Osteoblast (primary cell): ENCODE measurements around the gene DHFR2. TPM values are rescaled to one million over a fixed set of nuclear protein-coding genes. Genes with fewer than 3 reads are reported as not detected.

Experiments used
- DNase-seq: peaks from one replicate; pipeline ENCODE4 v3.0.0; 2011; ENCODE audit warnings: low spot score, mixed read lengths; ENCODE audit not compliant: insufficient read length; ENCODE audit errors: missing footprints
- H2AFZ ChIP-seq: 2 replicates; pipeline ENCODE4 v1.6.0; 2011; ENCODE audit warnings: mild to moderate bottlenecking, low read length
- H3K27ac ChIP-seq: 2 replicates; pipeline ENCODE4 v1.5.1; 2011; ENCODE audit warnings: mild to moderate bottlenecking, low read depth, low read length, moderate library complexity
- H3K27me3 ChIP-seq: 2 replicates; pipeline ENCODE4 v1.6.0; 2012; ENCODE audit warnings: mild to moderate bottlenecking, control low read depth, inconsistent platforms, low read length, moderate library complexity; ENCODE audit not compliant: insufficient read depth
- H3K36me3 ChIP-seq: 2 replicates; pipeline ENCODE4 v1.5.1; 2011; ENCODE audit warnings: mild to moderate bottlenecking, low read length, control low read depth, moderate library complexity; ENCODE audit not compliant: insufficient read depth
- H3K4me1 ChIP-seq: 2 replicates; pipeline ENCODE4 v1.5.1; 2011; ENCODE audit warnings: mild to moderate bottlenecking, low read length, control low read depth, moderate library complexity; ENCODE audit not compliant: insufficient read depth
- H3K4me2 ChIP-seq: 2 replicates; pipeline ENCODE4 v1.6.0; 2011; ENCODE audit warnings: mild to moderate bottlenecking, low read length; ENCODE audit not compliant: insufficient read depth
- H3K4me3 ChIP-seq: fragments of 200-600 bp; sonication (generic); 3 replicates; pipeline ENCODE4 v1.5.1; 2012; ENCODE audit warnings: mild to moderate bottlenecking, low read length, inconsistent platforms; ENCODE audit not compliant: insufficient read depth
- H3K79me2 ChIP-seq: 2 replicates; pipeline ENCODE4 v1.6.0; 2012; ENCODE audit warnings: mild to moderate bottlenecking, low read length, control low read depth, inconsistent platforms; ENCODE audit not compliant: insufficient read depth
- H3K9me3 ChIP-seq: 2 replicates; pipeline ENCODE4 v1.5.1; 2011; ENCODE audit warnings: low read depth, low read length, control low read depth
- H4K20me1 ChIP-seq: 2 replicates; pipeline ENCODE4 v1.6.0; 2012; ENCODE audit warnings: mild to moderate bottlenecking, low read length, control low read depth; ENCODE audit not compliant: insufficient read depth
- CTCF ChIP-seq: IDR thresholded peaks from 2 replicates; pipeline ENCODE4 v1.5.1; 2011; ENCODE audit warnings: mild to moderate bottlenecking, low read depth, low read length, moderate library complexity; ENCODE audit errors: extremely low read depth
- total RNA-seq: library from RNA; depleted of rRNA; stranded (reverse); fragments of >200 nt; gene quantifications from 2 replicates; pipeline ENCODE4 v1.2.3, GENCODE V29; 2012

The DHFR2 gene
- total RNA-seq, 1 donor = 4.7 TPM

- no peak for DNase-seq
- H3K4me3 ChIP-seq = no peak overlapping the region
- no peak overlapping the region for H2AFZ ChIP-seq
- no peaks in the 10 kb centered on the region for H4K20me1 ChIP-seq
- no peak for TF ChIP-seq CTCF
- no peaks in the 10 kb centered on the region for H3K79me2 ChIP-seq
- no peaks in the 10 kb centered on the region for H3K36me3 ChIP-seq
- no peak overlapping the region for H3K27ac ChIP-seq
- H3K4me2 ChIP-seq = no peak overlapping the region
- no peaks in the 10 kb centered on the region for H3K9me3 ChIP-seq
- no peaks in the 10 kb centered on the region for H3K4me1 ChIP-seq
- no peaks in the 10 kb centered on the region for H3K27me3 ChIP-seq
These were observed 42.4 kb downstream of the DHFR2 start for GRCh38 chr3:94020293-94020692.

- H2AFZ ChIP-seq = no peak overlapping the region
- H4K20me1 ChIP-seq = no peaks in the 10 kb centered on the region
- no peaks in the 10 kb centered on the region for H3K4me1 ChIP-seq
- no peaks in the 10 kb centered on the region for H3K9me3 ChIP-seq
- no peak for TF ChIP-seq CTCF
- H3K4me2 ChIP-seq = no peak overlapping the region
- H3K27me3 ChIP-seq = no peaks in the 10 kb centered on the region
- H3K79me2 ChIP-seq = no peaks in the 10 kb centered on the region
- no peak overlapping the region for H3K27ac ChIP-seq
- H3K4me3 ChIP-seq = no peak overlapping the region
- H3K36me3 ChIP-seq = no peaks in the 10 kb centered on the region
- no peak for DNase-seq
These were observed 43.1 kb downstream of the DHFR2 start for GRCh38 chr3:94019659-94020058.

GRCh38 chr3:94015025-94015424 lies 47.7 kb downstream of the DHFR2 start:
- Histone ChIP-seq H3K4me1 (no peaks in the 10 kb centered on the region), H3K36me3 (no peaks in the 10 kb centered on the region), H3K4me3 (no peak overlapping the region), H3K79me2 (no peaks in the 10 kb centered on the region), H3K9me3 (no peaks in the 10 kb centered on the region), H4K20me1 (no peaks in the 10 kb centered on the region), H3K27me3 (no peaks in the 10 kb centered on the region), H2AFZ (no peak overlapping the region), H3K4me2 (no peak overlapping the region), H3K27ac (no peak overlapping the region)
- no peak for DNase-seq
- no peak for TF ChIP-seq CTCF

- no peak for DNase-seq
- H4K20me1 ChIP-seq = no peaks in the 10 kb centered on the region
- no peaks in the 10 kb centered on the region for H3K9me3 ChIP-seq
- H2AFZ ChIP-seq = no peak overlapping the region
- no peaks in the 10 kb centered on the region for H3K27me3 ChIP-seq
- no peak overlapping the region for H3K4me2 ChIP-seq
- TF ChIP-seq CTCF = no peak
- H3K36me3 ChIP-seq = no peaks in the 10 kb centered on the region
- no peaks in the 10 kb centered on the region for H3K79me2 ChIP-seq
- H3K4me1 ChIP-seq = no peaks in the 10 kb centered on the region
- H3K4me3 ChIP-seq = no peak overlapping the region
- no peak overlapping the region for H3K27ac ChIP-seq
These were observed 50.5 kb downstream of the DHFR2 start for GRCh38 chr3:94012185-94012584.
